ENCODE measurements around the gene CEP250.
A peak's percentile ranks its signal among the peaks of the same experiment; 100 is the strongest.
"Not testable (repeated sequence)": the region's sequence is repeated elsewhere in the genome, so short reads cannot be mapped to it uniquely, and the experiment has no call there.

CEP250 gene

GRCh38 chr20:35544436-35544835, 89.0 kb downstream of the CEP250 start:
- TF ChIP-seq ZBTB1 (tag by site-specific recombination; IDR thresholded peaks at IDR 0.05) (no peak), ZXDB (tag by site-specific recombination; IDR thresholded peaks at IDR 0.05) (no peak), ZNF155 (tag by site-specific recombination; IDR thresholded peaks at IDR 0.05) (no peak), ZNF146 (tag by site-specific recombination; IDR thresholded peaks at IDR 0.05) (no peak), ATF2 (tag by site-specific recombination; IDR thresholded peaks at IDR 0.05; ENCODE audit: low read depth) (no peak), TCF7L2 (IDR thresholded peaks at IDR 0.05; ENCODE audit: borderline replicate concordance, low read depth, low read length) (no peak), PRDM1 (tag by site-specific recombination; IDR thresholded peaks at IDR 0.05) (no peak), HOXC10 (CRISPR knock-in tag; IDR thresholded peaks at IDR 0.05) (no peak), ZNF626 (tag by site-specific recombination; IDR thresholded peaks at IDR 0.05) (no peak), ZNF280D (tag by site-specific recombination; IDR thresholded peaks at IDR 0.05) (no peak), KLF9 (tag by site-specific recombination; IDR thresholded peaks at IDR 0.05; ENCODE audit: low read depth) (no peak), AEBP2 (tag by site-specific recombination; IDR thresholded peaks at IDR 0.05; ENCODE audit: borderline replicate concordance) (no peak), ZFP37 (tag by site-specific recombination; IDR thresholded peaks at IDR 0.05) (no peak), ZNF792 (tag by site-specific recombination; IDR thresholded peaks at IDR 0.05) (no peak), ZNF398 (tag by site-specific recombination; IDR thresholded peaks at IDR 0.05) (no peak)
- no peak overlapping the region for H3K4me3 ChIP-seq (ENCODE audit: low read depth, low read length)
- H3K4me1 ChIP-seq (ENCODE audit: control insufficient read depth, insufficient read depth, low read length), result peaks cover 4% of the 10 kb centered on the region; the same call in 1 of the 2 replicates
- CTCF ChIA-PET, result no interaction called here
- no peak overlapping the region for H3K27ac ChIP-seq (ENCODE audit: extremely low read depth, low read depth, low read length)
- H3K9me3 ChIP-seq (ENCODE audit: control insufficient read depth, insufficient read depth, low read depth, low read length), result no peaks in the 10 kb centered on the region
- H3K36me3 ChIP-seq (ENCODE audit: control insufficient read depth in 2 of 2, insufficient read depth in 1 of 2, low read length in 2 of 2), result peaks cover under 1 to 62% of the 10 kb centered on the region in 2 experiments; a peak in 2 of 3 replicates
- POLR2A ChIA-PET, result interaction anchor here (1.0 kb wide), 1 partner anchor 226 kb away, joined by 3 read pairs; no protein-coding TSS in a partner anchor

GRCh38 chr20:35544941-35545340, 89.5 kb downstream of the CEP250 start:
- H3K9me3 ChIP-seq (ENCODE audit: control insufficient read depth, insufficient read depth, low read depth, low read length); H3K4me1 ChIP-seq (ENCODE audit: control insufficient read depth, insufficient read depth, low read length); H3K27ac ChIP-seq (ENCODE audit: extremely low read depth, low read depth, low read length); H3K4me3 ChIP-seq (ENCODE audit: low read depth, low read length); CTCF ChIA-PET: not testable (repeated sequence)
- POLR2A ChIA-PET, result interaction anchor here (1.0 kb wide), 1 partner anchor 226 kb away, joined by 3 read pairs; no protein-coding TSS in a partner anchor
- H3K36me3 ChIP-seq (ENCODE audit: control insufficient read depth in 2 of 2, insufficient read depth in 1 of 2, low read length in 2 of 2), result peaks cover 4 to 67% of the 10 kb centered on the region in 2 experiments; a peak in 2 of 3 replicates
- peak; percentile 97 for TF ChIP-seq ZIC2 (tag by site-specific recombination; IDR thresholded peaks at IDR 0.05)
- peak; percentile 96 for TF ChIP-seq GLIS1 (tag by site-specific recombination; IDR thresholded peaks at IDR 0.05)
- TF ChIP-seq ZBTB8A (tag by site-specific recombination; IDR thresholded peaks at IDR 0.05), result 0 out of 2 replicates have a peak, but pooled peaks have one; percentile 28

Measured in HEK293 (cell line).